ENCODE measurements around the gene OLFML3.

The OLFML3 gene

GRCh38 chr1:114022877-114023276, 43.6 kb downstream of the OLFML3 start:
- H3K27ac ChIP-seq = no peak overlapping the region

DNA sequence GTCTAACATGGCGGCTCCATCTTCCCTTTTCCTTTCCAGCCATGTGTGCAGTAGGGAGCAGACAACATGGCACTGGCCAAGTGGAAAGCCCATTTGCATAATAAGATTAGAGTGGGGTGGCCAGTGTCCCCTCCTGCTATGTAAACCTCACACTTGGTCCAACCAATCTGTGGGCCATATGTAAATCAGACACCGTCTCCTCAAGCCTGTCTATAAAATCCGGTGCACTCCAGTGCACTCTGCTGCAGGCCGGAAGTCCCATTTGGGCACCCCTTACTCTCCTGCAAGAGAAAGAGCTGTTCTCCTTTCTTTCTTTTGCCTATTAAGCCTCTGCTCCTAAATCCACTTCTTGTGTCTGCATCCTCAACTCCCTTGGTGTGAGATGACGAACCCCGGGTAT, 44.1 kb downstream of the OLFML3 start:
- H3K27ac ChIP-seq = no peak overlapping the region
- TF ChIP-seq CTCF (conservative IDR thresholded peaks at IDR 0.05) = no peak

More at GRCh38 chr1:114022877-114023276, 43.6 kb downstream of the OLFML3 start:
- TF ChIP-seq CTCF (conservative IDR thresholded peaks at IDR 0.05) = no peak

DNA sequence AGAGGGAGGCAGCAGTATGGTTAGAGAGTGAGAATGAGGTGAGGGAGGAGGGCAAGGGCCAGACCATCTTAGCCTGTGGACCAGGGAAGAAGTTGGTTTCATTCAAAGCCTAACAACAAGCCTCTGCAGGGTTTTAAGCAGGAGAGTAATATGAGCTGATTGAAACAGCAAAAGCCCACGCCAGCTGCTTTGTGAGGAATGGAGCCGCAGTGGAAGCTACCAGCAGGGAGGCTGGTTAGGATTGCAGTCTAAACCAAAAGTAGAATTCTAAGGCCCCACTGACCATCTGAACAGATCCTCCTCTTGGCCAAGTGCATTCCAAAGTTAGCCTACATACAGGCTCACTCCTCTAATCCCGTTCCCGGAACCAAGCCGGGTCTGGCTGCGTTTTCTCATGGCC, 44.8 kb downstream of the OLFML3 start:
- no peak overlapping the region for H3K27ac ChIP-seq
- no peak for TF ChIP-seq CTCF (conservative IDR thresholded peaks at IDR 0.05)

DNA sequence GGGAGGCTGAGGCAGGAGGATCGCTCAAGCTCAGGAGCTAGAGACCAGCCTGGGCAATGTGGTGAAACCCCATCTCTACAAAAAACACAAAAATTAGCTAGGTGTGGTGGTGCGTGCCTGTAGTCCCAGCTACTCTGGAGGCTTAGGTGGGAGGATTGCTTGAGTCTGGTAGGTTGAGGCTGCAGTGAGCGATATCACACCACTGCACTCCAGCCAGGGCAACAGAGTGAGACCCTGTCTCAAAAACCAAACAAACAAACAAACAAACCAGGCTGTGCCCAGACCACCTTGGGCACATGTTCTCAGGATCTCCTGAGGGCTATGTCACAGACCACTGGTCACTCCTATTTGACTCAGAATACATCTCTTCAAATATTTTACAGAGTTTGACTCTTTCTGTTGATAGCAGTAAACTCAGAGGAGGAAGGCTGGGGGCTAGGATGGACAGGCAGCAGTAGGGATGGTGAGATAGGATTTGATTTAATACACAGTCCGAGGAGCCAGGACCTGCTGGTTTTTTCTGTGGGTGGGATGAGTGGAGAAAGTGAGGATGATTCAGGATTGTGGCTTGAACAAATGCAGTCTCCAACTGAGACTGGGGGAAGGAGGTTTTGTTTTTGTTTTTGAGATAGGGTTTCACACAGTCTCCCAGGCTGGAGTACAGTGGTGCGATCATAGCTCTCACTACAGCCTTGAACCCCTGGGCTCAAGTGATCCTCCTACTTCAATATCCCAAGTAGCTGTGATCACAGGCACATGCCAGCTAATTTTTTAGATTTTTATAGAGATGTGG, 46.5 kb downstream of the OLFML3 start:
- no peak for TF ChIP-seq CTCF (conservative IDR thresholded peaks at IDR 0.05)

DNA sequence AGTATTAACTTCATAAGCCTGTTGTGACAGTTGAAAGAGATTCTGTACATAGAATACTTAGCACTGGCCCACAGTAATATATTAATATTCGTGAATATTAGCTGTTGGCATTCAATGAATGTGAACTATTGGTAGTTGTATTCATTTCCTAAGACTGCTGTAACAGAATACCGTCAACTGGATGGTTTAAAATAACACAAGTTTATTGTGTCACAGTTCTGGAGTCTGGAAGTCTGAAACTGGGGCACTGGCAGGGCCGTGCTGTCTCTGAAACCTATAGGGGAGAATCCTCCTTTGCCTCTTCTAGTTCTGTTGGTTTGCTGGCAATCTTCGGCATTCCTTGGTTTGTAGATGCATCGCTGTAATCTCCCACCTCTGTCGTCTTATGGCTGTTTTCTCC, 47.5 kb downstream of the OLFML3 start:
- no peak for TF ChIP-seq CTCF (conservative IDR thresholded peaks at IDR 0.05)
- no peak overlapping the region for H3K27ac ChIP-seq

More for the DNA sequence above, 46.5 kb downstream of the OLFML3 start:
- no peak overlapping the region for H3K27ac ChIP-seq
